Neuron (in vitro differentiated cells): ENCODE measurements around the gene PRSS12.

Experiments
- H2AFZ ChIP-seq: one replicate; pipeline ENCODE4 v1.6.1; 2013; ENCODE audit warnings: low read depth, mild to moderate bottlenecking, inconsistent platforms, low read length, moderate library complexity
- H3K27me3 ChIP-seq: one replicate; pipeline ENCODE4 v1.6.1; 2013; ENCODE audit warnings: low read length; ENCODE audit not compliant: insufficient read depth
- H3K36me3 ChIP-seq: one replicate; pipeline ENCODE4 v1.6.1; 2013; ENCODE audit warnings: low read length; ENCODE audit not compliant: insufficient read depth
- H3K4me1 ChIP-seq: one replicate; pipeline ENCODE4 v1.6.1; 2013; ENCODE audit warnings: low read length; ENCODE audit not compliant: insufficient read depth
- H3K4me3 ChIP-seq: 2 replicates; pipeline ENCODE4 v1.5.1; 2013; ENCODE audit warnings: mild to moderate bottlenecking, low read length, moderate library complexity
- H3K9me3 ChIP-seq: one replicate; pipeline ENCODE4 v1.6.1; 2013; ENCODE audit warnings: low read length

PRSS12 gene

DNA sequence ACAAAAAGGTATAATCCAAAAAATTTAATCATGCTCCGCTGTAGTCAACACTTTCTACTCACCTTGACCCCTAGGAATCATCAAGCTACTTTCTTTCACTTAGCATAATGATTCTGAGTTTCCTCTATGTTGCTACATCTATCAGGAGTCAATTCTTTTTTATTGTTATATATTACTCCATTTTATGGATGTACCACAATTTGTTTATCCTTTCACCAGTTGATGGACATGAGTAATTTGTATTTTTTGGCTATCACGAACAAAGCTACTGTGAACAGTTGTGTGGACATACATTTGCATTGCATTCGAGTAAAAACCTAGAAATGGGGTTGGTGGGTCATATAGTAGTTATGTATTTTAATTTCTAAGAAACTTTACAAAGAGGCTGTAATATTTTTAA lies 102.9 kb downstream of the PRSS12 start:
- no peaks in the 10 kb centered on the region for H3K9me3 ChIP-seq
- H3K27me3 ChIP-seq = no peaks in the 10 kb centered on the region
- no peaks in the 10 kb centered on the region for H3K36me3 ChIP-seq
- no peak overlapping the region for H3K4me3 ChIP-seq
- no peaks in the 10 kb centered on the region for H3K4me1 ChIP-seq
- H2AFZ ChIP-seq = no peak overlapping the region

DNA sequence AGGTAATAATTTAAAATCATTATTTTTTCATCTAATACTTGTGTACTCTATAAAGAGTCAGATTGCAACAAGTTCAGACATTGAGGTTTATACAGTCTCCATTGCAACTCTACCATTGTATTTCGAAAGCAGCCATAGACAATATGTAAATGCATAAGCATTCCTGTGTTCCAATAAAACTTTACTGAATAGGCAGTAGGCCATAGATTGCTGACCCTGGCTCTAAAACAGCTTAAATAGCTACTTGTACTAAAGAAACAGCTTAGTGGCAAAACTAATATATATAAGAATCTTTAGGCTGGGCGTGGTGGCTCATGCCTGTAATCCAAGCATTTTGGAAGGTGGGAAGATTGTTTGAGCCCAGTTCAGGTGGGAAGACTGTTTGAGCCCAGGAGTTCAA lies 115.3 kb downstream of the PRSS12 start:
- Histone ChIP-seq H2AFZ (no peak overlapping the region), H3K36me3 (no peaks in the 10 kb centered on the region), H3K4me3 (no peak overlapping the region), H3K9me3 (no peaks in the 10 kb centered on the region), H3K27me3 (no peaks in the 10 kb centered on the region), H3K4me1 (no peaks in the 10 kb centered on the region)

DNA sequence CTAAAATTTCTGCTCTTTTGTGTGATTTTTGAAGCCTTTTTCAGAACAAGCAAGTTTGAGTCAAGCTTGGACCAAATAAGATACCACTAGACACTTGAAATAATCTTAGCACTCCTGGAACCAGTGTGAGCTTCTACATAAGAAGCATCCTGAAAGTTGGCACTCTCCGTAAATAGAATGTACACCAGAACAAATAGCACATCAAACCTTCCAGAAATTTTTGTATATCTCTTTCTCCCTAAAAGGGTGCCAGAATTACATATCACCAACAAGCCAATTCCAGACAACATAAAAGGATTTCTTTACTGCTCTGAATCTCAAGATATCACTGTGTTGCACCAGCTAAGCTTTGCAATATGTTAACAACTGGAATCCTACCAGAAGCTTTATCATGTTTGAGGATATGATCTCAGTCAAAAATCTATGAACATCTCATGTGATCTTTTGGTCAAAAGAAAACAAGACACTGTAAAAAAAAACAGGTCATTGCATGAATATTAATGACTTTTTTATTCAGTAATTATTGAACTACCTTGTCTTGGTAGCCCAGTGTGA lies 117.2 kb downstream of the PRSS12 start:
- H2AFZ ChIP-seq = no peak overlapping the region
- no peaks in the 10 kb centered on the region for H3K9me3 ChIP-seq
- H3K4me3 ChIP-seq = no peak overlapping the region
- H3K27me3 ChIP-seq = no peaks in the 10 kb centered on the region
- H3K4me1 ChIP-seq = no peaks in the 10 kb centered on the region
- no peaks in the 10 kb centered on the region for H3K36me3 ChIP-seq
